ENCODE data around the gene YIF1A.

DNA sequence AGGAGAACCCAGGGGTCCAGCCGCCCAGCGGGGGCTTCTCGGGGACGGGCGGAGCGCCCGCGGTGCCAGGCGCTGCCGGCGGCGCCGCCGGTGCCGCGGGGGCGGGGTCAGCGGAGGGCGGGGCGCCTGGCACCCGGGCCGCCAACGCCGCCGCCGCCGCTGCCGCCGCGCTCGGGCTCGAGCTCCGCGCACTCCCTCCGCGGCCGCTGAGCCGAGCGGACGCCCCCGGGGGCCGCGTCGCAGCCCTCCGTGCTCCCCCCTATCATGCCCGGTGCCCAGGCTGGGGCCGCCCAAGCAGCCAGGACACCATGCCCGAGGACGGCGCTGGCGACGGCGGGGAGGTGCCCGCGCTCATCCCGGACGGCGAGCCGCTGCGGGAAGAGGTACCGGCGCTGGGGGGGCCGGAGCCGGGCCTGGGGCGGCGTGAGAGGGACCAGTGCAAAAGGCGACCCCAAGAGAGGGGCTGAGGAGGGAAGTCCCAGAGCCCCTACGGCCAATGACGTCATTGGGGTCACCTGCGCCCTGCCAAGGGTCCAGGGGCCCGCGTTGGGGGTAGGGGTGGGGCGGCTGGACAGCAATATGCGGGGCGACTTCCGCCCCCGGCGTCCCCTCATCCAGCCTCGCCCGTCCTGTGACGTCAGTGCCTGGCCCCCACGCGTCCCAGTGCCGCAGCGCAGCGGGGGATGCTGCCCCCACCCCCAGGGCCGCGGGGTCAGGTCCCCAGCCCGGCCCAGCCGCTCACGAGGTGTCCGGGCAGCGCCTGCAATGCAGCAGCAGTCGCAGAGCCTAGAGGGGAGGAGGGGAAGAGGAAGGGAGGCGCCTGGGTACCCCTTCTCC lies 3.0 kb upstream of the YIF1A start, which contains the start of gene TMEM151A:
- TF ChIP-seq EP300 (IDR thresholded peaks at IDR 0.05) (no peak), POLR2AphosphoS5 (IDR thresholded peaks at IDR 0.05) (no peak)
- TF ChIP-seq, protein P1, sequence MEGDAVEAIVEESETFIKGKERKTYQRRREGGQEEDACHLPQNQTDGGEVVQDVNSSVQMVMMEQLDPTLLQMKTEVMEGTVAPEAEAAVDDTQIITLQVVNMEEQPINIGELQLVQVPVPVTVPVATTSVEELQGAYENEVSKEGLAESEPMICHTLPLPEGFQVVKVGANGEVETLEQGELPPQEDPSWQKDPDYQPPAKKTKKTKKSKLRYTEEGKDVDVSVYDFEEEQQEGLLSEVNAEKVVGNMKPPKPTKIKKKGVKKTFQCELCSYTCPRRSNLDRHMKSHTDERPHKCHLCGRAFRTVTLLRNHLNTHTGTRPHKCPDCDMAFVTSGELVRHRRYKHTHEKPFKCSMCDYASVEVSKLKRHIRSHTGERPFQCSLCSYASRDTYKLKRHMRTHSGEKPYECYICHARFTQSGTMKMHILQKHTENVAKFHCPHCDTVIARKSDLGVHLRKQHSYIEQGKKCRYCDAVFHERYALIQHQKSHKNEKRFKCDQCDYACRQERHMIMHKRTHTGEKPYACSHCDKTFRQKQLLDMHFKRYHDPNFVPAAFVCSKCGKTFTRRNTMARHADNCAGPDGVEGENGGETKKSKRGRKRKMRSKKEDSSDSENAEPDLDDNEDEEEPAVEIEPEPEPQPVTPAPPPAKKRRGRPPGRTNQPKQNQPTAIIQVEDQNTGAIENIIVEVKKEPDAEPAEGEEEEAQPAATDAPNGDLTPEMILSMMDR (IDR thresholded peaks at IDR 0.05) = no peak
